ENCODE results near the gene FAM107B.

DNA sequence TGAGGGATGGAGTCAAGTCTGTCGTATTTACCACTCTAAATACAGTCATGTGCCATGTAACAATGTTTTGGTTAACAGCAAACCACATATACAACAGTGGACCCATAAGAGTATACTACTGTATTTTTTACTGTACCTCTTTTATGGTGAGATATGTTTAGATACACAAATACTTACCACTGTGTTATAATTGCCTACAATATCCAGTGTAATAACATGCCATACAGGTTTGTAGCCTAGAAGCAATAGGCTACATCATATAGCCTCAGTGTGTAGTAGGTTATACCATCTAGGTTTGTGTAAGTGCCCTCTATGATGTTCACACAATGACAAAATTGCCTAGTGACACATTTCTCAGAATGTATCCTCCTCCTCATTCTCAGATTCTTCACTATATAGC, 110.4 kb downstream of the FAM107B start:
- TF ChIP-seq, protein P1, sequence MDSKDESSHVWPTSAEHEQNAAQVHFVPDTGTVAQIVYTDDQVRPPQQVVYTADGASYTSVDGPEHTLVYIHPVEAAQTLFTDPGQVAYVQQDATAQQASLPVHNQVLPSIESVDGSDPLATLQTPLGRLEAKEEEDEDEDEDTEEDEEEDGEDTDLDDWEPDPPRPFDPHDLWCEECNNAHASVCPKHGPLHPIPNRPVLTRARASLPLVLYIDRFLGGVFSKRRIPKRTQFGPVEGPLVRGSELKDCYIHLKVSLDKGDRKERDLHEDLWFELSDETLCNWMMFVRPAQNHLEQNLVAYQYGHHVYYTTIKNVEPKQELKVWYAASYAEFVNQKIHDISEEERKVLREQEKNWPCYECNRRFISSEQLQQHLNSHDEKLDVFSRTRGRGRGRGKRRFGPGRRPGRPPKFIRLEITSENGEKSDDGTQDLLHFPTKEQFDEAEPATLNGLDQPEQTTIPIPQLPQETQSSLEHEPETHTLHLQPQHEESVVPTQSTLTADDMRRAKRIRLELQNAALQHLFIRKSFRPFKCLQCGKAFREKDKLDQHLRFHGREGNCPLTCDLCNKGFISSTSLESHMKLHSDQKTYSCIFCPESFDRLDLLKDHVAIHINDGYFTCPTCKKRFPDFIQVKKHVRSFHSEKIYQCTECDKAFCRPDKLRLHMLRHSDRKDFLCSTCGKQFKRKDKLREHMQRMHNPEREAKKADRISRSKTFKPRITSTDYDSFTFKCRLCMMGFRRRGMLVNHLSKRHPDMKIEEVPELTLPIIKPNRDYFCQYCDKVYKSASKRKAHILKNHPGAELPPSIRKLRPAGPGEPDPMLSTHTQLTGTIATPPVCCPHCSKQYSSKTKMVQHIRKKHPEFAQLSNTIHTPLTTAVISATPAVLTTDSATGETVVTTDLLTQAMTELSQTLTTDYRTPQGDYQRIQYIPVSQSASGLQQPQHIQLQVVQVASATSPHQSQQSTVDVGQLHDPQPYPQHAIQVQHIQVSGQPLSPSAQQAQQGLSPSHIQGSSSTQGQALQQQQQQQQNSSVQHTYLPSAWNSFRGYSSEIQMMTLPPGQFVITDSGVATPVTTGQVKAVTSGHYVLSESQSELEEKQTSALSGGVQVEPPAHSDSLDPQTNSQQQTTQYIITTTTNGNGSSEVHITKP (tag by site-specific recombination; IDR thresholded peaks at IDR 0.05): no peak
- TF ChIP-seq KLF16 (tag by site-specific recombination; IDR thresholded peaks at IDR 0.05) (no peak), ZNF133 (tag by site-specific recombination; IDR thresholded peaks at IDR 0.05) (no peak), YY1 (tag by site-specific recombination; IDR thresholded peaks at IDR 0.05) (no peak), ZNF521 (tag by site-specific recombination; IDR thresholded peaks at IDR 0.05) (no peak), ZNF610 (tag by site-specific recombination; IDR thresholded peaks at IDR 0.05; ENCODE audit: borderline replicate concordance) (no peak), ZNF184 (tag by site-specific recombination; IDR thresholded peaks at IDR 0.05) (no peak), ZXDB (tag by site-specific recombination; IDR thresholded peaks at IDR 0.05) (no peak)
- TF ChIP-seq, protein P2, sequence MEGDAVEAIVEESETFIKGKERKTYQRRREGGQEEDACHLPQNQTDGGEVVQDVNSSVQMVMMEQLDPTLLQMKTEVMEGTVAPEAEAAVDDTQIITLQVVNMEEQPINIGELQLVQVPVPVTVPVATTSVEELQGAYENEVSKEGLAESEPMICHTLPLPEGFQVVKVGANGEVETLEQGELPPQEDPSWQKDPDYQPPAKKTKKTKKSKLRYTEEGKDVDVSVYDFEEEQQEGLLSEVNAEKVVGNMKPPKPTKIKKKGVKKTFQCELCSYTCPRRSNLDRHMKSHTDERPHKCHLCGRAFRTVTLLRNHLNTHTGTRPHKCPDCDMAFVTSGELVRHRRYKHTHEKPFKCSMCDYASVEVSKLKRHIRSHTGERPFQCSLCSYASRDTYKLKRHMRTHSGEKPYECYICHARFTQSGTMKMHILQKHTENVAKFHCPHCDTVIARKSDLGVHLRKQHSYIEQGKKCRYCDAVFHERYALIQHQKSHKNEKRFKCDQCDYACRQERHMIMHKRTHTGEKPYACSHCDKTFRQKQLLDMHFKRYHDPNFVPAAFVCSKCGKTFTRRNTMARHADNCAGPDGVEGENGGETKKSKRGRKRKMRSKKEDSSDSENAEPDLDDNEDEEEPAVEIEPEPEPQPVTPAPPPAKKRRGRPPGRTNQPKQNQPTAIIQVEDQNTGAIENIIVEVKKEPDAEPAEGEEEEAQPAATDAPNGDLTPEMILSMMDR (tag by site-specific recombination; IDR thresholded peaks at IDR 0.05): no peak
- TF ChIP-seq, protein P3, sequence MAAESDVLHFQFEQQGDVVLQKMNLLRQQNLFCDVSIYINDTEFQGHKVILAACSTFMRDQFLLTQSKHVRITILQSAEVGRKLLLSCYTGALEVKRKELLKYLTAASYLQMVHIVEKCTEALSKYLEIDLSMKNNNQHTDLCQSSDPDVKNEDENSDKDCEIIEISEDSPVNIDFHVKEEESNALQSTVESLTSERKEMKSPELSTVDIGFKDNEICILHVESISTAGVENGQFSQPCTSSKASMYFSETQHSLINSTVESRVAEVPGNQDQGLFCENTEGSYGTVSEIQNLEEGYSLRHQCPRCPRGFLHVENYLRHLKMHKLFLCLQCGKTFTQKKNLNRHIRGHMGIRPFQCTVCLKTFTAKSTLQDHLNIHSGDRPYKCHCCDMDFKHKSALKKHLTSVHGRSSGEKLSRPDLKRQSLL (tag by site-specific recombination; IDR thresholded peaks at IDR 0.05): no peak

All from HEK293 (cell line).